HepG2 (cell line): ENCODE data around the gene MAGED2. TPM values are rescaled to one million over a fixed set of nuclear protein-coding genes. Genes with fewer than 3 reads are reported as not detected.
A peak's percentile ranks its signal among the peaks of the same experiment; 100 is the strongest.

Experiments used
- ATAC-seq: fragments of 200-7000 bp; cut with Tn5 transposase; 3 replicates; pipeline ENCODE4 v1.9.1; 2020; ENCODE audit warnings: mild to moderate bottlenecking, moderate library complexity
- Bru-seq: library from RNA; stranded (reverse); fragments of 400-500 nt; gene quantifications from one replicate; lab custom pipeline; 2021; lab: Mats Ljungman, UMichigan
- BruChase-seq, 2 experiments: library from RNA; stranded (reverse); fragments of 400-500 nt; gene quantifications; one replicate each; lab custom pipeline; 2021; lab: Mats Ljungman, UMichigan
- BruUV-seq: library from RNA; stranded (reverse); fragments of 400-500 nt; replicated peaks from 2 replicates; lab custom pipeline; 2021; lab: Mats Ljungman, UMichigan
- CTCF ChIA-PET: fragments of 300-600 bp; formaldehyde crosslinking; extraction: SDS; loops from one replicate; lab custom pipeline; 2021; ENCODE audit warnings: low total read pairs, inconsistent platforms, low intra/inter-chr PET ratio; lab: Yijun Ruan, JAX
- POLR2A ChIA-PET: fragments of 350-600 bp; sonication (Branson Sonifier 250); formaldehyde crosslinking; loops from one replicate; lab custom pipeline; 2020; ENCODE audit warnings: antibody characterized with exemption, inconsistent platforms; lab: Yijun Ruan, JAX
- DNase-seq: peaks from one replicate; pipeline ENCODE4 v3.0.0-alpha.2; 2015; ENCODE audit warnings: low spot score
- FAIRE-seq: peaks from 3 replicates; lab custom pipeline; 2011; peaks lifted over from hg19 to GRCh38; lab: Jason Lieb, UNC
- H2AFZ ChIP-seq: one replicate; pipeline ENCODE4 v1.6.1; 2011; ENCODE audit warnings: low read length, inconsistent platforms
- H3K27ac ChIP-seq: fragments of 300-600 bp; 3 replicates; pipeline ENCODE4 v1.8.0; 2011; ENCODE audit warnings: mixed run types, mild to moderate bottlenecking, mixed read lengths, low read length, inconsistent platforms; ENCODE audit not compliant: insufficient read depth; ENCODE audit errors: extremely low read length
- H3K27me3 ChIP-seq, 2 experiments: fragments of 200-600 bp in 1 of 2; 2 replicates in 1 of 2; 3 replicates in 1 of 2; pipeline versions ENCODE4 v1.6.0 to v1.8.0; 2011; ENCODE audit warnings: low read length in 2 of 2, mild to moderate bottlenecking in 2 of 2, moderate library complexity in 2 of 2, inconsistent platforms in 1 of 2; ENCODE audit not compliant: insufficient read depth in 2 of 2, control insufficient read depth in 1 of 2
- H3K36me3 ChIP-seq, 2 experiments: fragments of 200-600 bp in 1 of 2; replicated peaks in 1 of 2; 2 replicates in 1 of 2; 3 replicates in 1 of 2; pipeline versions ENCODE4 v1.5.1 to v1.8.0; 2011; ENCODE audit warnings: low read length in 2 of 2, inconsistent platforms in 1 of 2; ENCODE audit not compliant: insufficient read depth in 2 of 2, control insufficient read depth in 1 of 2
- H3K4me1 ChIP-seq: 2 replicates; pipeline ENCODE4 v1.5.1; 2012; ENCODE audit warnings: low read length, inconsistent platforms; ENCODE audit not compliant: insufficient read depth
- H3K4me2 ChIP-seq: 2 replicates; pipeline ENCODE4 v1.6.0; 2011; ENCODE audit warnings: low read depth, low read length, inconsistent platforms
- H3K4me3 ChIP-seq, 3 experiments: fragments of 200-600 bp in 1 of 3; sonication (generic), shearing (Covaris generic) in 1 of 3; replicated peaks in 1 of 3; 2 replicates each; pipeline ENCODE4 v1.5.1; 2011 to 2016; ENCODE audit warnings: low read length in 3 of 3, inconsistent platforms in 2 of 3, low read depth in 2 of 3, mild to moderate bottlenecking in 2 of 3, control low read depth in 1 of 3, mixed read lengths in 1 of 3; ENCODE audit not compliant: insufficient read depth in 1 of 3
- H3K79me2 ChIP-seq: one replicate; pipeline ENCODE4 v1.6.1; 2011; ENCODE audit warnings: low read length, inconsistent platforms; ENCODE audit not compliant: insufficient read depth
- H3K9ac ChIP-seq: 2 replicates; pipeline ENCODE4 v1.6.0; 2011; ENCODE audit warnings: mild to moderate bottlenecking, low read depth, low read length, inconsistent platforms; ENCODE audit not compliant: insufficient read depth
- H3K9me3 ChIP-seq: 2 replicates; pipeline ENCODE4 v1.5.1; 2012; ENCODE audit warnings: mild to moderate bottlenecking, low read length
- H4K20me1 ChIP-seq: 2 replicates; pipeline ENCODE4 v1.6.0; 2011; ENCODE audit warnings: inconsistent platforms, mild to moderate bottlenecking, low read length, moderate library complexity; ENCODE audit not compliant: insufficient read depth
- FLYWCH1 ChIP-seq: sonication (generic); formaldehyde crosslinking; IDR thresholded peaks from 2 replicates; pipeline ENCODE4 v1.8.1; 2023; ENCODE audit warnings: mild to moderate bottlenecking, missing genetic modification reagents
- KDM2A ChIP-seq: sonication (generic); formaldehyde crosslinking; IDR thresholded peaks from 2 replicates; pipeline ENCODE4 v1.4.0; 2020; ENCODE audit warnings: low read depth, missing genetic modification reagents, borderline replicate concordance
- MIER3 ChIP-seq: IDR thresholded peaks from 2 replicates; pipeline ENCODE4 v1.6.1; 2016; ENCODE audit warnings: missing compliant biosample characterization, borderline replicate concordance
- POLR2A ChIP-seq, 2 experiments: IDR thresholded peaks; 2 replicates each; pipeline ENCODE4 v1.6.1; 2011; ENCODE audit warnings: low read depth in 2 of 2, low read length in 2 of 2, mild to moderate bottlenecking in 1 of 2, moderate library complexity in 1 of 2; ENCODE audit not compliant: insufficient read depth in 1 of 2
- SP2 ChIP-seq: sonication (generic); formaldehyde crosslinking; IDR thresholded peaks from 2 replicates; pipeline ENCODE4 v1.5.1; 2020; ENCODE audit warnings: mild to moderate bottlenecking, missing genetic modification reagents
- WIZ ChIP-seq: sonication (generic); formaldehyde crosslinking; IDR thresholded peaks from 2 replicates; pipeline ENCODE4 v1.5.1; 2020; ENCODE audit warnings: mild to moderate bottlenecking, missing genetic modification reagents
- ZNF543 ChIP-seq: sonication (generic); formaldehyde crosslinking; IDR thresholded peaks from 2 replicates; pipeline ENCODE4 v1.4.0; 2020; ENCODE audit warnings: mild to moderate bottlenecking, missing genetic modification reagents
- WGBS: methylation state at CpG from one replicate; pipeline ENCODE4 v1.1.6; 2017; ENCODE audit warnings: low lambda C conversion rate; 5-methylcytosine and 5-hydroxymethylcytosine counted together
- in situ Hi-C: cut with HindIII; loops from 2 replicates; pipeline ENCODE4 v1.10.0; 2017; ENCODE audit warnings: low pct_unique_long_range_greater_than_20kb; ENCODE audit not compliant: extremely low pct_ligation_motif_present
- intact Hi-C: fragments of 100-400 bp; cut with micrococcal nuclease; formaldehyde crosslinking; loops from one replicate; pipeline ENCODE4 v1.10.0; 2022; ENCODE audit not compliant: unreplicated experiment
- long read RNA-seq, 2 experiments: library from RNA in 1 of 2; library from polyadenylated mRNA in 1 of 2; stranded (forward) in 1 of 2; unstranded in 1 of 2; transcript quantifications; one replicate each; pipeline ENCODE4 v2.0.0, GENCODE V29; 2019 to 2022
- polyA minus RNA-seq, 3 experiments: library from RNA; depleted of rRNA, polyadenylated mRNA; stranded (reverse); fragments of >200 nt; gene quantifications; 2 replicates each; pipeline ENCODE4 v1.2.3, GENCODE V29; 2011; ENCODE audit warnings: low replicate concordance in 1 of 3
- polyA plus RNA-seq, 8 experiments: library from polyadenylated mRNA; depleted of rRNA in 3 of 8; stranded (reverse) in 7 of 8; unstranded in 1 of 8; fragments of >200 nt; fragmentation: Illumina TruSeq in 4 of 8; extraction: Trizol in 4 of 8; gene quantifications; 2 replicates each; pipeline versions ENCODE4 v1.2.1 to v1.2.3, GENCODE V29; 2011 to 2016; ENCODE audit warnings: low read depth in 4 of 8, missing spikeins in 1 of 8, mixed read lengths in 1 of 8; ENCODE audit not compliant: insufficient read depth in 1 of 8
- total RNA-seq, 5 experiments: library from RNA; depleted of rRNA; stranded (reverse); fragments of >200 nt; fragmentation: Illumina TruSeq; extraction: Trizol; gene quantifications; 2 replicates each; pipeline ENCODE4 v1.2.3, GENCODE V29; 2016; ENCODE audit warnings: low read depth in 1 of 5
- TF ChIP-seq, protein P1 (sequence below): sonication (generic); formaldehyde crosslinking; IDR thresholded peaks from 2 replicates; pipeline ENCODE4 v1.4.0; 2020; ENCODE audit warnings: missing genetic modification reagents, borderline replicate concordance
- TF ChIP-seq, protein P2 (sequence below): sonication (generic); formaldehyde crosslinking; IDR thresholded peaks from 2 replicates; pipeline ENCODE4 v1.4.0; 2020; ENCODE audit warnings: missing genetic modification reagents
- TF ChIP-seq, protein P3 (sequence below): sonication (generic); formaldehyde crosslinking; IDR thresholded peaks from 2 replicates; pipeline ENCODE4 v1.4.0; 2020; ENCODE audit warnings: missing genetic modification reagents

MAGED2 gene, protein sequence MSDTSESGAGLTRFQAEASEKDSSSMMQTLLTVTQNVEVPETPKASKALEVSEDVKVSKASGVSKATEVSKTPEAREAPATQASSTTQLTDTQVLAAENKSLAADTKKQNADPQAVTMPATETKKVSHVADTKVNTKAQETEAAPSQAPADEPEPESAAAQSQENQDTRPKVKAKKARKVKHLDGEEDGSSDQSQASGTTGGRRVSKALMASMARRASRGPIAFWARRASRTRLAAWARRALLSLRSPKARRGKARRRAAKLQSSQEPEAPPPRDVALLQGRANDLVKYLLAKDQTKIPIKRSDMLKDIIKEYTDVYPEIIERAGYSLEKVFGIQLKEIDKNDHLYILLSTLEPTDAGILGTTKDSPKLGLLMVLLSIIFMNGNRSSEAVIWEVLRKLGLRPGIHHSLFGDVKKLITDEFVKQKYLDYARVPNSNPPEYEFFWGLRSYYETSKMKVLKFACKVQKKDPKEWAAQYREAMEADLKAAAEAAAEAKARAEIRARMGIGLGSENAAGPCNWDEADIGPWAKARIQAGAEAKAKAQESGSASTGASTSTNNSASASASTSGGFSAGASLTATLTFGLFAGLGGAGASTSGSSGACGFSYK
- total RNA-seq (2016; rRNA removed; fragmentation: Illumina TruSeq; extraction: Trizol) (144 and 153 TPM in 2 replicates), polyA plus RNA-seq (2011; rRNA removed) (142 and 144 TPM in 2 replicates), polyA minus RNA-seq (2011; rRNA and poly(A)+ RNA removed; ENCODE audit: low replicate concordance) (48.9 and 65.5 TPM in 2 replicates), Bru-seq, nascent RNA (percentile 80 among the genes with signal in this experiment), BruChase-seq, experiment 1, labeled RNA remaining after a 6-hour chase (percentile 92 among the genes with signal in this experiment), BruChase-seq, experiment 2, labeled RNA remaining after a 2-hour chase (percentile 85 among the genes with signal in this experiment)
- total RNA-seq (2016; cell fraction: cytosol; rRNA removed; fragmentation: Illumina TruSeq; extraction: Trizol; ENCODE audit: low read depth): 11.4 and 13.5 TPM in 2 replicates
- 140 and 162 TPM in 2 replicates for total RNA-seq (2016; cell fraction: insoluble cytoplasmic fraction; rRNA removed; fragmentation: Illumina TruSeq; extraction: Trizol)
- 20.7 and 21.0 TPM in 2 replicates for total RNA-seq (2016; cell fraction: membrane; rRNA removed; fragmentation: Illumina TruSeq; extraction: Trizol)
- 133 and 156 TPM in 2 replicates for total RNA-seq (2016; cell fraction: nucleus; rRNA removed; fragmentation: Illumina TruSeq; extraction: Trizol)
- 120 and 133 TPM in 2 replicates for polyA plus RNA-seq (2011; cell fraction: cytosol; rRNA removed)
- polyA plus RNA-seq (2011; cell fraction: nucleus; rRNA removed): 318 and 419 TPM in 2 replicates
- polyA plus RNA-seq (2012): 109 and 144 TPM in 2 replicates
- polyA plus RNA-seq (2016; cell fraction: cytosol; fragmentation: Illumina TruSeq; extraction: Trizol; ENCODE audit: low read depth): 12.9 and 13.3 TPM in 2 replicates
- 130 and 144 TPM in 2 replicates for polyA plus RNA-seq (2016; cell fraction: insoluble cytoplasmic fraction; fragmentation: Illumina TruSeq; extraction: Trizol; ENCODE audit: low read depth)
- 15.2 and 17.4 TPM in 2 replicates for polyA plus RNA-seq (2016; cell fraction: membrane; fragmentation: Illumina TruSeq; extraction: Trizol; ENCODE audit: low read depth)
- 241 and 244 TPM in 2 replicates for polyA plus RNA-seq (2016; cell fraction: nucleus; fragmentation: Illumina TruSeq; extraction: Trizol; ENCODE audit: insufficient read depth, low read depth)
- polyA minus RNA-seq (2011; cell fraction: cytosol; rRNA and poly(A)+ RNA removed): 34.1 and 38.1 TPM in 2 replicates
- polyA minus RNA-seq (2011; cell fraction: nucleus; rRNA and poly(A)+ RNA removed): 64.3 and 72.0 TPM in 2 replicates
- long read RNA-seq, experiment 1, transcript MAGED2-206 (13 exons, 2,189 nt): minor isoform, 24 of 153 reads
- long read RNA-seq, experiment 1, transcript MAGED2-204 (13 exons, 2,048 nt): major isoform, 30 of 153 reads
- long read RNA-seq, experiment 1, transcript MAGED2-203 (12 exons, 2,066 nt): minor isoform, 5 of 153 reads
- long read RNA-seq, experiment 1, partial matches to known transcripts: 46 of 153 reads
- long read RNA-seq, experiment 1, other reads (novel, unspliced or antisense): 43 of 153 reads
- long read RNA-seq, experiment 2, transcript MAGED2-204 (13 exons, 2,048 nt): major isoform, 18 of 145 reads
- long read RNA-seq, experiment 2, transcript MAGED2-206 (13 exons, 2,189 nt): minor isoform, 15 of 145 reads
- long read RNA-seq, experiment 2, partial matches to known transcripts: 77 of 145 reads
- long read RNA-seq, experiment 2, other reads (novel, unspliced or antisense): 31 of 145 reads

DNA sequence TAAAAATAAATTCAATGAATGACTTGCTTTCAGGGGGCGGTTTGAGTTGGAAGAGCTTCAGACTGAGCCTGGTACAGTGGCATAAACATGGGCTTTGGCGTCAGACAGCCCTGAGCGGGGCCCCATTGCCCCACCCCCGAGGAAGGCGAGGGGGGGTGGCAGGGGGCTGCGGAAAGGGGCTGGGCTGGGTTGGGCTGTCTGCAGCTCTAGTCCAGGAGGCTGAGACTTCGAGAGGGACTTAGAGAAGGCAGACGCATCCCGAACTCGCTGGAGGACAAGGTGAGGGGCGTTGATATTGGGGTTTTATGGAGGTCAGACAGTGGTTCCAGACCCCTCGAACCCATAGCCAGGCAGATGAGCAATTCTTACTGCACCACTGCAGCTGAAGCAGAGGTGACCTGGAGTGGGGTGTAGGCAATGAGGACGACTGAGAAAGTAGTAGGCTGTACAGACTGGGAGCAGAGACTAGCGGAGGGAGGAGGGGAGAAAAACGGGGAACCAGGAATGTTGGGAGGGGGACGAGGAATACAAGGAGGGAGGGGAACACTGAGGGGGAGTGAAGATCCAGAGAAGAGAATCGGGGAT lies at the start of gene MAGED2:
MAGED2 (plus strand) TSS at position 222 of the 585 bp plus-strand sequence. CDS start 1,587 bp downstream, outside the sequence.
- Histone ChIP-seq H3K27me3 (no peaks in the 10 kb centered on the region; a peak in 1 of 5 replicates), H4K20me1 (no peaks in the 10 kb centered on the region), H3K9ac (peak within 1 kb of the TSS; percentile 43), H3K79me2 (peaks cover 24% of the 10 kb centered on the region), H3K27ac (peak within 1 kb of the TSS; percentile 54), H3K4me2 (peak within 1 kb of the TSS; percentile 78), H3K4me1 (peaks cover 20% of the 10 kb centered on the region), H3K36me3 (peaks cover 3 to 17% of the 10 kb centered on the region in 2 experiments; a peak in 4 of 5 replicates), H2AFZ (peak within 1 kb of the TSS; percentile 27), H3K4me3 (peak within 1 kb of the TSS; percentile 64 to 85 (median 67)), H3K9me3 (no peaks in the 10 kb centered on the region)
- intact Hi-C loops (no loop called here), in situ Hi-C loops (no loop called here)
- FAIRE-seq (no peak), ATAC-seq (peak; percentile 28), DNase-seq (no peak)
- 11% methylated on average over 8 of the region's 17 CpGs for WGBS
- ChIA-PET CTCF (no interaction called here), POLR2A (interaction anchor here (1.3 kb wide), 1 partner anchor 192 kb away, joined by 4 read pairs; the partner anchor contains the start of gene APEX2)
- BruUV-seq: no TSS peak
- TF ChIP-seq, protein P1, sequence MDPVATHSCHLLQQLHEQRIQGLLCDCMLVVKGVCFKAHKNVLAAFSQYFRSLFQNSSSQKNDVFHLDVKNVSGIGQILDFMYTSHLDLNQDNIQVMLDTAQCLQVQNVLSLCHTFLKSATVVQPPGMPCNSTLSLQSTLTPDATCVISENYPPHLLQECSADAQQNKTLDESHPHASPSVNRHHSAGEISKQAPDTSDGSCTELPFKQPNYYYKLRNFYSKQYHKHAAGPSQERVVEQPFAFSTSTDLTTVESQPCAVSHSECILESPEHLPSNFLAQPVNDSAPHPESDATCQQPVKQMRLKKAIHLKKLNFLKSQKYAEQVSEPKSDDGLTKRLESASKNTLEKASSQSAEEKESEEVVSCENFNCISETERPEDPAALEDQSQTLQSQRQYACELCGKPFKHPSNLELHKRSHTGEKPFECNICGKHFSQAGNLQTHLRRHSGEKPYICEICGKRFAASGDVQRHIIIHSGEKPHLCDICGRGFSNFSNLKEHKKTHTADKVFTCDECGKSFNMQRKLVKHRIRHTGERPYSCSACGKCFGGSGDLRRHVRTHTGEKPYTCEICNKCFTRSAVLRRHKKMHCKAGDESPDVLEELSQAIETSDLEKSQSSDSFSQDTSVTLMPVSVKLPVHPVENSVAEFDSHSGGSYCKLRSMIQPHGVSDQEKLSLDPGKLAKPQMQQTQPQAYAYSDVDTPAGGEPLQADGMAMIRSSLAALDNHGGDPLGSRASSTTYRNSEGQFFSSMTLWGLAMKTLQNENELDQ (CRISPR knock-in tag): no peak
- TF ChIP-seq ZNF543 (CRISPR knock-in tag): no peak
- TF ChIP-seq MIER3 (CRISPR knock-in tag): no peak
- 0 out of 2 replicates have a peak, but pooled peaks have one; percentile 25 for TF ChIP-seq SP2
- TF ChIP-seq FLYWCH1 (CRISPR knock-in tag): no peak
- TF ChIP-seq, protein P2, sequence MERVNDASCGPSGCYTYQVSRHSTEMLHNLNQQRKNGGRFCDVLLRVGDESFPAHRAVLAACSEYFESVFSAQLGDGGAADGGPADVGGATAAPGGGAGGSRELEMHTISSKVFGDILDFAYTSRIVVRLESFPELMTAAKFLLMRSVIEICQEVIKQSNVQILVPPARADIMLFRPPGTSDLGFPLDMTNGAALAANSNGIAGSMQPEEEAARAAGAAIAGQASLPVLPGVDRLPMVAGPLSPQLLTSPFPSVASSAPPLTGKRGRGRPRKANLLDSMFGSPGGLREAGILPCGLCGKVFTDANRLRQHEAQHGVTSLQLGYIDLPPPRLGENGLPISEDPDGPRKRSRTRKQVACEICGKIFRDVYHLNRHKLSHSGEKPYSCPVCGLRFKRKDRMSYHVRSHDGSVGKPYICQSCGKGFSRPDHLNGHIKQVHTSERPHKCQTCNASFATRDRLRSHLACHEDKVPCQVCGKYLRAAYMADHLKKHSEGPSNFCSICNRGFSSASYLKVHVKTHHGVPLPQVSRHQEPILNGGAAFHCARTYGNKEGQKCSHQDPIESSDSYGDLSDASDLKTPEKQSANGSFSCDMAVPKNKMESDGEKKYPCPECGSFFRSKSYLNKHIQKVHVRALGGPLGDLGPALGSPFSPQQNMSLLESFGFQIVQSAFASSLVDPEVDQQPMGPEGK (CRISPR knock-in tag): peak; percentile 90
- TF ChIP-seq, protein P3, sequence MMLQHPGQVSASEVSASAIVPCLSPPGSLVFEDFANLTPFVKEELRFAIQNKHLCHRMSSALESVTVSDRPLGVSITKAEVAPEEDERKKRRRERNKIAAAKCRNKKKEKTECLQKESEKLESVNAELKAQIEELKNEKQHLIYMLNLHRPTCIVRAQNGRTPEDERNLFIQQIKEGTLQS (CRISPR knock-in tag): no peak
- TF ChIP-seq POLR2A (IDR thresholded peaks at IDR 0.05; ENCODE audit: insufficient read depth in 1 of 2, low read depth in 2 of 2, low read length in 2 of 2): peak in 1 of 2 experiments; percentile 46; a peak in 1 of 4 replicates
- 0 out of 2 replicates have a peak, but pooled peaks have one; percentile 23 for TF ChIP-seq KDM2A
- TF ChIP-seq WIZ: no peak
